Hepatocyte (in vitro differentiated cells): ENCODE data around the gene ROR1. TPM values are rescaled to one million over a fixed set of nuclear protein-coding genes. Genes with fewer than 3 reads are reported as not detected.

ENCODE experiments used
- DNase-seq: peaks from one replicate; pipeline ENCODE4 v3.0.0-alpha.2; 2016; ENCODE audit warnings: low spot score
- H2AFZ ChIP-seq: fragments of 200-600 bp; sonication (generic); 2 replicates; pipeline ENCODE4 v1.6.0; 2016; ENCODE audit warnings: antibody characterized with exemption, mild to moderate bottlenecking
- H3K27ac ChIP-seq: fragments of 200-600 bp; sonication (generic); 2 replicates; pipeline ENCODE4 v1.5.1; 2016; ENCODE audit warnings: mild to moderate bottlenecking
- H3K27me3 ChIP-seq: fragments of 200-600 bp; sonication (generic); 2 replicates; pipeline ENCODE4 v1.6.1; 2016
- H3K36me3 ChIP-seq: fragments of 200-600 bp; sonication (generic); replicated peaks from 2 replicates; pipeline ENCODE4 v1.5.1; 2016; ENCODE audit warnings: low read depth; ENCODE audit not compliant: insufficient read depth
- H3K4me1 ChIP-seq: fragments of 200-600 bp; sonication (generic); 2 replicates; pipeline ENCODE4 v1.5.1; 2016; ENCODE audit warnings: mild to moderate bottlenecking, moderate library complexity; ENCODE audit not compliant: insufficient read depth
- H3K4me2 ChIP-seq: fragments of 200-600 bp; sonication (generic); 2 replicates; pipeline ENCODE4 v1.6.0; 2016
- H3K4me3 ChIP-seq: fragments of 200-600 bp; sonication (generic); 2 replicates; pipeline ENCODE4 v1.5.1; 2016; ENCODE audit warnings: mild to moderate bottlenecking
- H3K79me2 ChIP-seq: fragments of 200-600 bp; sonication (generic); 2 replicates; pipeline ENCODE4 v1.6.0; 2017; ENCODE audit warnings: mild to moderate bottlenecking
- H3K9me2 ChIP-seq: fragments of 200-600 bp; sonication (generic); replicated peaks from 2 replicates; pipeline ENCODE4 v1.6.0; 2017; ENCODE audit warnings: mild to moderate bottlenecking; ENCODE audit not compliant: insufficient read depth
- H3K9me3 ChIP-seq: fragments of 200-600 bp; sonication (generic); 2 replicates; pipeline ENCODE4 v1.5.1; 2016; ENCODE audit warnings: low read depth, mild to moderate bottlenecking
- H4K20me1 ChIP-seq: fragments of 200-600 bp; sonication (generic); 2 replicates; pipeline ENCODE4 v1.6.0; 2016; ENCODE audit warnings: mild to moderate bottlenecking; ENCODE audit not compliant: insufficient read depth, poor library complexity, severe bottlenecking
- CTCF ChIP-seq: fragments of 200-600 bp; sonication (generic); IDR thresholded peaks from 2 replicates; pipeline ENCODE4 v1.5.1; 2016; ENCODE audit warnings: antibody characterized with exemption, mild to moderate bottlenecking; ENCODE audit not compliant: poor library complexity
- EZH2 ChIP-seq: fragments of 200-600 bp; sonication (generic); IDR thresholded peaks from 2 replicates; pipeline ENCODE4 v1.6.1; 2016; ENCODE audit warnings: antibody characterized with exemption, mild to moderate bottlenecking, borderline replicate concordance
- EZH2phosphoT487 ChIP-seq: fragments of 200-600 bp; sonication (generic); IDR thresholded peaks from one replicate; pipeline ENCODE4 v1.6.1; 2018; ENCODE audit warnings: antibody characterized with exemption, mild to moderate bottlenecking, low read depth, moderate library complexity; ENCODE audit not compliant: unreplicated experiment, severe bottlenecking
- WGBS: methylation state at CpG from one replicate; pipeline ENCODE4 v1.1.6; 2016; ENCODE audit warnings: low lambda C conversion rate; ENCODE audit errors: missing lambda C conversion rate; 5-methylcytosine and 5-hydroxymethylcytosine counted together
- polyA plus RNA-seq: library from polyadenylated mRNA; unstranded; fragments of >200 nt; fragmentation: Nextera tagmentation; extraction: Ambion mirVana; gene quantifications from 2 replicates; pipeline ENCODE4 v1.2.1, GENCODE V29; 2016
- total RNA-seq: library from RNA; depleted of rRNA; stranded (reverse); fragments of >200 nt; gene quantifications from 2 replicates; pipeline ENCODE4 v1.2.3, GENCODE V29; 2014

The ROR1 gene
- total and polyA plus RNA-seq, 2 experiments from 2014 or later = 16.4 to 27.7 TPM

- TF ChIP-seq EZH2 (no peak), EZH2phosphoT487 (no peak), CTCF (no peak)
- no peak for DNase-seq
- no peak overlapping the region for H3K4me3 ChIP-seq
- H4K20me1 ChIP-seq = no peaks in the 10 kb centered on the region
- peaks cover 11% of the 10 kb centered on the region for H3K79me2 ChIP-seq
- no peak overlapping the region for H3K27ac ChIP-seq
- no peaks in the 10 kb centered on the region for H3K9me3 ChIP-seq
- WGBS = 91% methylated on average over 5 of the region's 5 CpGs
- no peak overlapping the region for H3K4me2 ChIP-seq
- no peak overlapping the region for H2AFZ ChIP-seq
- no peaks in the 10 kb centered on the region for H3K4me1 ChIP-seq
- H3K9me2 ChIP-seq = no peaks in the 10 kb centered on the region
- no peaks in the 10 kb centered on the region for H3K27me3 ChIP-seq
- no peaks in the 10 kb centered on the region for H3K36me3 ChIP-seq
Observed at GRCh38 chr1:63951059-63951946, 177.5 kb downstream of the ROR1 start.

DNA sequence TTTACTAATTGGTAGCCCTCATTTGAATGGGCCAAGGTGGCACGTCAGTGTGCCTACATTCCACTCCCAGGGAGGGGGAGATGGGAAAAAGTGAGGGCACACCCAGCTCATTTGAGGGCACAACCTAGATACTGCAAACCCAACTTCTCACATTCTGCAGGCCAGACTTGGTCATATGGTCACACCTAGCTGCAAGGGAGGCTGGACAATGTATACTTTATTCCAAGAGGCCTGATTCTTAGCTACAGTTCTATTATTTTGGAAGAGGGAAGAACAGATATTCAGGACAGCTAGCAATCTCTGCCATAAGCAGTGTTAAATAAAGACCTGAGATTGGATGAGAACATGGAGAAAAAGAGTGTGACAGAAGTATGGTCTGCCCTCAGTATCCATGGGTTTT, 180.4 kb downstream of the ROR1 start:
- H3K79me2 ChIP-seq = peaks cover 10% of the 10 kb centered on the region
- 93% methylated on average over 1 of the region's 1 CpG for WGBS
- TF ChIP-seq CTCF (no peak), EZH2phosphoT487 (no peak), EZH2 (no peak)

DNA sequence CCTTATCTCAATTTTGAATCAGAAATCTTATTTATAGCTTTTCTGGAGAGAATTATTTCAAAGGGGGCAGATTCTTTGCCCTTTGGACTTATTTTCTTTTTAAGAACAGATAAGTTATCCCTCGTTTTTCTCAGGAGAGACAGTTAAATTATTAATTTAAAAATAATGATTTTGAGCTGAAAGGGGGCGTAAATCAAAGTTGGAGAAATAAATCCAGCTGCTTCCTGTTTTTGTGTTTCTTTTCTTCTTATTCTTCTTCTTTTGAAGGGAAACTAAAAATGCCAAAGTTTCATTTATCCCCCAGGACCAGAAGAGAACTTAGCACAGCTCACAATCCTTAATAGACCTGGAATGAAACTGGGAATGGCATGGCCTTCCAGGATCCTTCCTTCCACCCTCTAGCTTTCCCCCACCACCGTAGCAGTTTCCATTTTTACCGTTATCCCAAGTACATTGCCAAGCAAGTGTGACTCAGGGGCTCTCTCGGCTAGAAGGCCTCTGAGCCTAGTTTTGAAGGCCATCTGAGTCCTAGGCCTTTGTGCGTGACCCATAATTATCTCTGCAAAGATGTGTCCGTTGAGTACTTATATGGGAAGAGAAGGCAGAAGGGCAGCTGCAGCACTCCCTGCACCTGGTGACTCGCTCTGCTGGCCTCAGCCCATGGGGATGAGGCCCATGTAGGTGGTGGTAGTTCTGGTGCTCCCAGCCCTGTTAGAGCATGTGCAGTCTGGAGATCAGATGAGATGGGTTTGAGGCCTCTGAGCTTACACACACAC, 181.7 kb downstream of the ROR1 start:
- WGBS = 86% methylated on average over 8 of the region's 8 CpGs
- TF ChIP-seq EZH2phosphoT487 = no peak
- no peaks in the 10 kb centered on the region for H3K36me3 ChIP-seq
- no peak overlapping the region for H2AFZ ChIP-seq
- H3K4me2 ChIP-seq = no peak overlapping the region
- no peak for DNase-seq
- H3K4me1 ChIP-seq = peaks cover 6% of the 10 kb centered on the region
- no peaks in the 10 kb centered on the region for H4K20me1 ChIP-seq
- H3K27ac ChIP-seq = no peak overlapping the region
- no peaks in the 10 kb centered on the region for H3K9me2 ChIP-seq
- H3K4me3 ChIP-seq = no peak overlapping the region
- no peaks in the 10 kb centered on the region for H3K27me3 ChIP-seq
- peaks cover 9% of the 10 kb centered on the region for H3K79me2 ChIP-seq
- H3K9me3 ChIP-seq = no peaks in the 10 kb centered on the region

More for the DNA sequence above, 180.4 kb downstream of the ROR1 start:
- no peak overlapping the region for H3K4me2 ChIP-seq
- DNase-seq = no peak
- H3K9me3 ChIP-seq = no peaks in the 10 kb centered on the region
- H2AFZ ChIP-seq = no peak overlapping the region
- no peaks in the 10 kb centered on the region for H3K4me1 ChIP-seq
- H3K4me3 ChIP-seq = no peak overlapping the region
- H3K27me3 ChIP-seq = no peaks in the 10 kb centered on the region
- no peak overlapping the region for H3K27ac ChIP-seq
- no peaks in the 10 kb centered on the region for H3K9me2 ChIP-seq
- no peaks in the 10 kb centered on the region for H4K20me1 ChIP-seq
- no peaks in the 10 kb centered on the region for H3K36me3 ChIP-seq

GRCh38 chr1:63958556-63958955, 184.7 kb downstream of the ROR1 start:
- H3K4me1 ChIP-seq = peaks cover 6% of the 10 kb centered on the region
- no peak overlapping the region for H3K27ac ChIP-seq
- TF ChIP-seq EZH2 (no peak), EZH2phosphoT487 (no peak)
- H3K9me3 ChIP-seq = no peaks in the 10 kb centered on the region
- H3K9me2 ChIP-seq = no peaks in the 10 kb centered on the region
- peaks cover 5% of the 10 kb centered on the region for H3K79me2 ChIP-seq
- WGBS = 98% methylated on average over 2 of the region's 2 CpGs
- H3K4me2 ChIP-seq = no peak overlapping the region
- H3K27me3 ChIP-seq = no peaks in the 10 kb centered on the region
- H3K4me3 ChIP-seq = no peak overlapping the region
- no peaks in the 10 kb centered on the region for H3K36me3 ChIP-seq
- no peaks in the 10 kb centered on the region for H4K20me1 ChIP-seq
- DNase-seq = no peak
- no peak overlapping the region for H2AFZ ChIP-seq
